A673 (cell line): ENCODE data around the gene TRIM38. TPM values are rescaled to one million over a fixed set of nuclear protein-coding genes. Genes with fewer than 3 reads are reported as not detected.

Experiments used
- BruUV-seq: library from RNA; stranded (reverse); fragments of 400-500 nt; replicated peaks from 2 replicates; lab custom pipeline; 2021; lab: Mats Ljungman, UMichigan
- CTCF ChIA-PET: fragments of 300-600 bp; sonication (Branson Sonifier 250); formaldehyde crosslinking; loops from one replicate; lab custom pipeline; 2022; ENCODE audit warnings: antibody characterized with exemption; lab: Charles Lee
- POLR2A ChIA-PET: fragments of 300-600 bp; sonication (Branson Sonifier 250); formaldehyde crosslinking; loops from one replicate; lab custom pipeline; 2022; ENCODE audit warnings: antibody characterized with exemption; ENCODE audit not compliant: low non-redundant PET; lab: Charles Lee
- DNase-seq: peaks from one replicate; pipeline ENCODE4 v3.0.0-alpha.2; 2015; ENCODE audit warnings: low spot score
- H3K27ac ChIP-seq: fragments of 200-600 bp; sonication (generic); 2 replicates; pipeline ENCODE4 v1.5.1; 2016; ENCODE audit warnings: mixed run types, low read depth, mild to moderate bottlenecking, mixed read lengths, antibody characterized with exemption, low read length; ENCODE audit not compliant: poor library complexity, severe bottlenecking
- H3K27me3 ChIP-seq: fragments of 200-600 bp; sonication (generic); replicated peaks from 2 replicates; pipeline ENCODE4 v1.6.1; 2017; ENCODE audit warnings: mixed run types, low read depth, mild to moderate bottlenecking, mixed read lengths, antibody characterized with exemption, low read length; ENCODE audit not compliant: insufficient read depth, poor library complexity
- H3K36me3 ChIP-seq: fragments of 200-600 bp; sonication (generic); 2 replicates; pipeline ENCODE4 v1.6.1; 2016; ENCODE audit warnings: mixed run types, mild to moderate bottlenecking, mixed read lengths, antibody characterized with exemption, low read length; ENCODE audit not compliant: insufficient read depth, poor library complexity, severe bottlenecking
- H3K4me1 ChIP-seq: fragments of 200-600 bp; sonication (generic); 2 replicates; pipeline ENCODE4 v1.6.1; 2017; ENCODE audit warnings: mixed run types, mild to moderate bottlenecking, mixed read lengths, antibody characterized with exemption, low read length; ENCODE audit not compliant: insufficient read depth, poor library complexity, severe bottlenecking
- H3K4me3 ChIP-seq: fragments of 200-600 bp; sonication (generic); 2 replicates; pipeline ENCODE4 v1.5.1; 2016; ENCODE audit warnings: low read depth, mixed run types, mild to moderate bottlenecking, mixed read lengths, low read length; ENCODE audit not compliant: poor library complexity, severe bottlenecking
- H3K9me3 ChIP-seq: fragments of 200-600 bp; sonication (generic); 2 replicates; pipeline ENCODE4 v1.6.1; 2016; ENCODE audit warnings: mixed run types, low read depth, mild to moderate bottlenecking, mixed read lengths, antibody characterized with exemption, low read length; ENCODE audit not compliant: poor library complexity, severe bottlenecking
- EZH2 ChIP-seq: fragments of 200-600 bp; sonication (generic); IDR thresholded peaks from 2 replicates; pipeline ENCODE4 v1.6.1; 2017; ENCODE audit warnings: borderline replicate concordance, low read depth, mild to moderate bottlenecking, mixed read lengths, antibody characterized with exemption, low read length; ENCODE audit not compliant: poor library complexity, severe bottlenecking
- intact Hi-C: fragments of 100-400 bp; cut with micrococcal nuclease; formaldehyde crosslinking; loops from one replicate; pipeline ENCODE4 v1.10.0; 2022; ENCODE audit not compliant: unreplicated experiment
- total RNA-seq: library from RNA; stranded (reverse); gene quantifications from 2 replicates; pipeline ENCODE4 v1.2.3, GENCODE V29; 2021
- TF ChIP-seq, protein P1 (sequence below): fragments of 300-800, 200-600 bp; sonication (generic); conservative IDR thresholded peaks from 2 replicates; pipeline ENCODE4 v1.5.1; 2017; ENCODE audit warnings: low read depth, mild to moderate bottlenecking, antibody characterized with exemption, low read length, moderate library complexity, mixed read lengths

TRIM38 gene
- total RNA-seq, 1 experiment from 2014 or later: 9.7 TPM

- H3K36me3 ChIP-seq: peaks cover 37% of the 10 kb centered on the region
- POLR2A ChIA-PET: no interaction called here
- no peaks in the 10 kb centered on the region for H3K9me3 ChIP-seq
- no peak overlapping the region for H3K27ac ChIP-seq
- no peak for DNase-seq
- no peaks in the 10 kb centered on the region for H3K27me3 ChIP-seq
- BruUV-seq: no TSS peak
- H3K4me1 ChIP-seq: peaks cover 21% of the 10 kb centered on the region
- intact Hi-C loops: no loop called here
- H3K4me3 ChIP-seq: no peak overlapping the region
- TF ChIP-seq, protein P1, sequence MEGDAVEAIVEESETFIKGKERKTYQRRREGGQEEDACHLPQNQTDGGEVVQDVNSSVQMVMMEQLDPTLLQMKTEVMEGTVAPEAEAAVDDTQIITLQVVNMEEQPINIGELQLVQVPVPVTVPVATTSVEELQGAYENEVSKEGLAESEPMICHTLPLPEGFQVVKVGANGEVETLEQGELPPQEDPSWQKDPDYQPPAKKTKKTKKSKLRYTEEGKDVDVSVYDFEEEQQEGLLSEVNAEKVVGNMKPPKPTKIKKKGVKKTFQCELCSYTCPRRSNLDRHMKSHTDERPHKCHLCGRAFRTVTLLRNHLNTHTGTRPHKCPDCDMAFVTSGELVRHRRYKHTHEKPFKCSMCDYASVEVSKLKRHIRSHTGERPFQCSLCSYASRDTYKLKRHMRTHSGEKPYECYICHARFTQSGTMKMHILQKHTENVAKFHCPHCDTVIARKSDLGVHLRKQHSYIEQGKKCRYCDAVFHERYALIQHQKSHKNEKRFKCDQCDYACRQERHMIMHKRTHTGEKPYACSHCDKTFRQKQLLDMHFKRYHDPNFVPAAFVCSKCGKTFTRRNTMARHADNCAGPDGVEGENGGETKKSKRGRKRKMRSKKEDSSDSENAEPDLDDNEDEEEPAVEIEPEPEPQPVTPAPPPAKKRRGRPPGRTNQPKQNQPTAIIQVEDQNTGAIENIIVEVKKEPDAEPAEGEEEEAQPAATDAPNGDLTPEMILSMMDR: no peak
- CTCF ChIA-PET: no interaction called here
These were observed 2.5 kb downstream of the TRIM38 start for GRCh38 chr6:25965058-25965457.

DNA sequence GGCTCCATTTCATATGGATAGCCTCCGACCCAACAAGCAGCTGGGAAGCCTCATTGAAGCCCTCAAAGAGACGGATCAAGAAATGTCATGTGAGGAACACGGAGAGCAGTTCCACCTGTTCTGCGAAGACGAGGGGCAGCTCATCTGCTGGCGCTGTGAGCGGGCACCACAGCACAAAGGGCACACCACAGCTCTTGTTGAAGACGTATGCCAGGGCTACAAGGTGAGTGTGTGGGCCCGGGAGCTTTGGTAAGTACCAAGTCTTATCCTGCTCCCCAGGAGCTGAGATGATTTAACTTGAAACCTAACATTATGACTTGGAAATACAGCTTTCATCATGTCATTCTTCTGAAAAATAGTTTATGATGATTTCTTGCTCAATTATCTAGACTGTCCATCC is 4.1 kb downstream of the TRIM38 start:
- Histone ChIP-seq H3K9me3 (no peaks in the 10 kb centered on the region), H3K36me3 (peaks cover 46% of the 10 kb centered on the region), H3K27ac (no peak overlapping the region), H3K27me3 (no peaks in the 10 kb centered on the region), H3K4me3 (no peak overlapping the region), H3K4me1 (peaks cover 35% of the 10 kb centered on the region)
- ChIA-PET CTCF (no interaction called here), POLR2A (interaction anchor here (0.6 kb wide), 1 partner anchor 822 kb away, joined by 3 read pairs; no protein-coding TSS in a partner anchor)
- TF ChIP-seq, protein P1: no peak
- no peak for TF ChIP-seq EZH2
- no TSS peak for BruUV-seq
- no peak for DNase-seq
- intact Hi-C loops: no loop called here

DNA sequence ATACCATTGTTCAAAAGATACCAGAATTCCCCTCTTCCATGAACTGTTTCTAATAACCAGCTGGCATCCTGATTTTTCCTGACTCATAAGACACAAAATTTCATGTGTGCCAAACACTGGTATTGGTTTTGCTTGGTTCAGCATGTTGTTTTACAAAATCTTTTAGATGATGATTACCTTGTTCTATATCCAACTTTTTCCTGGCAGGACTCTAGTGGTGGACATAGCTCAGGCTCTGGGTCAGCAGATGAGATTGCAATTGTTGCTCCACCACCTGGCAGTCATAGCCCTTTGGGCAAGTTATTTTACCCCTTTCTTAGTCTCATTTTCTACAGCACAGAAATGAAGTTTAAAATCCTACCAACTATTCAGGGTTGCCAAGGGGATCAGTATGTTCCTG is 6.2 kb downstream of the TRIM38 start:
- Histone ChIP-seq H3K4me1 (peaks cover 33% of the 10 kb centered on the region), H3K9me3 (no peaks in the 10 kb centered on the region), H3K36me3 (peaks cover 66% of the 10 kb centered on the region), H3K27ac (no peak overlapping the region), H3K27me3 (no peaks in the 10 kb centered on the region), H3K4me3 (no peak overlapping the region)
- ChIA-PET POLR2A (interaction anchor here (0.7 kb wide), 1 partner anchor 750 kb away, joined by 4 read pairs; no protein-coding TSS in a partner anchor), CTCF (no interaction called here)
- BruUV-seq: no TSS peak
- no peak for DNase-seq
- intact Hi-C loops: no loop called here
- TF ChIP-seq, protein P1: no peak
- TF ChIP-seq EZH2: no peak
